GM19397 (cell line): ENCODE data around the gene NME3.

Experiments
- ATAC-seq: cut with Tn5 transposase; IDR thresholded peaks from one replicate; pipeline ENCODE4 v1.9.1; 2021; ENCODE audit warnings: mild to moderate bottlenecking, moderate library complexity; ENCODE audit not compliant: unreplicated experiment

Gene NME3

GRCh38 chr16:1770328-1771187, 785 bp downstream of the NME3 start:
- no peak for ATAC-seq

DNA sequence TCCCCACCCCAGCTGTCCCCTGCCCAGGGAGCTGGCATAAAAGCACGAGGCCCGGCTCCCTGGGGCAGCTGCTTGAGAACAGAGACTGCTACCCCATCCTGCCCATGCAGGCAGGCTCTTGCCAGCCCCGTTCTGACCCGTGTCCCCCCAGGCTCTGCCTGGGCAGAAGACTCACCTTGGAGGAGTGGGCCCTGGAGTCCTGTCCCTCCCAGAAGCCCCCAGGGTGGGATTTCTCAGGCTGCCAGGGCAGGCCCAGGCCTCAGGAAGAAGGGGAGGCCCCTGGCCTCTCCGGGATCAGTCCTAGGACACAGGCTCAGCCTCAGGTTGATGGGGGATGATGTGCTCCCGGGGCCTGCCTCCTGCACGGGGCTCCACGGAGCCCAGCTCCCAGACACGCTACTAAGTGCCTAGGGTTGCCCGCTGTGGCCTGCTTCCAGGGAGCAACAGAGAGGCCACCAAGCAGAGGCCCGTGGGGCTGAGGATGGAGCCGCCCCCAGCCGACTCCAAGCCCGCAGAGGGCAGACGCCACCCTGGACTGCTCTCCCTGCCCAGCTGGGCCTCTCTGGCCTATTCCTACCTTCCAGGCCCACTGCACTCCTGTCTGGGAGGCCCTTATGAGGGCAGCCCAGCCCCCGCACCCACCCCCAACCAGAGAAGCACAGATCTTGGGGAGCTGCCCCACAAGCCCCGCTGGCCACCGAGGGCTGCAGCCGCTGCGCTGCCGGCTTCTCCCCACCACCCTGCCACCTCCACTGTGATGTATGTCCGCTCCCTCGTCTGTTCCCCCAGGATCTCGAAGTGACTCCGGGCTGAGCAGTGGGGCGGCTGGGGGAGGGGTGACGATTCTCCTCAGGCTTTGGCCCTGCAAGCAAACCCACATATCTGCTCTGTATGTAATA, 1.7 kb downstream of the NME3 start:
- ATAC-seq: no peak

GRCh38 chr16:1768767-1769401, 2.5 kb downstream of the NME3 start:
- no peak for ATAC-seq

- no peak for ATAC-seq
Measured at GRCh38 chr16:1768061-1768766, 3.1 kb downstream of the NME3 start.

DNA sequence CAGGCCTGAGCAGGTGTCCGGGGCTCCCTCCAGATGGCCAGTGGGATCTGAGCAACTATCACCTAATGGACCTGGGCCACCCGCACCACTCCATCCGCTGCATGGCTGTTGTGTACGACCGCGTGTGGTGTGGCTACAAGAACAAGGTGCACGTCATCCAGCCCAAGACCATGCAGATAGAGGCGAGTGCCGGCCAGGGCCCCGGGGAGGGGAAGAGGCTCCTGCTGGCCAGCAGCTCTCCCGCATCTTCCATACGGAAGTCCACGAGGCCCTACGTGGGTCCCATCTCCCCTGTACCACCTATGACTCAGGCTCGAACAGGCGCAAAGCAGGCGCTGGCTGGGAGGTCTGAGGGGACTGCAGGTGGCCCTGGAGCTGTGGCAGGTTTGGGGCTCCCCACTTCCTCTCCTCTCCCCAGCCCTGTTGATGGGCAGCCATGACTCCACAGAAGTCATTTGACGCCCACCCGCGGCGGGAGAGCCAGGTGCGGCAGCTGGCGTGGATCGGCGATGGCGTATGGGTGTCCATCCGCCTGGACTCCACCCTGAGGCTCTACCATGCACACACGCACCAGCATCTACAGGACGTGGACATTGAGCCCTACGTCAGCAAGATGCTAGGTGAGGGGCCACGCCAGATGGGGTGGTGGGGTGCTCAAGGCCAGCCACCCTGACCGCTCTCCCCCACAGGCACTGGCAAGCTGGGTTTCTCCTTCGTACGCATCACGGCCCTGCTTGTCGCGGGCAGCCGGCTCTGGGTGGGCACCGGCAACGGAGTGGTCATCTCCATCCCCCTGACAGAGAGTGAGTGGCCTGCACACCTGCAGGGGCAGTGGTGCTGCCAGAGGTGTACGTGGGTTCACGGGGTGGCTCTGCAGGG, 4.0 kb downstream of the NME3 start:
- ATAC-seq: no peak

DNA sequence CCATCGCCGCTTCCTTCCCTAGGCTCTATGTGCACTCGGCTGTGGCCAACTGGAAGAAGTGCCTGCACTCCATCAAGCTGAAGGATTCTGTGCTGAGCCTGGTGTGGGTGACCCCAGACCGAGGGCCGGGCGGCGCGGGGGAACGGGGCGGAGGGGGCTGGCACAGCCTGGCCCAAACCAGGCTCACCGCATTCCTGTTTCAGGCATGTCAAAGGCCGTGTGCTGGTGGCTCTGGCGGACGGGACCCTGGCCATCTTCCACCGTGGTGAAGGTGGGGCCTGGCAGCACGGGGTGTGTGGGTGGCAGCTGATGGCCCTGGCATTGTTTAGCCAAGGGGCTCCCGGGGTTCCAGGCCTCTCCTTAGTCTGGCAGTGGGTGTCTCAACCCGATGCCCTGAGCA, 4.6 kb downstream of the NME3 start:
- ATAC-seq: no peak

- ATAC-seq: no peak
Measured at GRCh38 chr16:1766231-1766630, 5.1 kb downstream of the NME3 start.

- no peak for ATAC-seq
Measured at GRCh38 chr16:1765826-1766225, 5.5 kb downstream of the NME3 start.

GRCh38 chr16:1764971-1765370, 6.4 kb downstream of the NME3 start:
- ATAC-seq: no peak

- no peak for ATAC-seq
Measured at GRCh38 chr16:1763521-1764511, 7.5 kb downstream of the NME3 start.

DNA sequence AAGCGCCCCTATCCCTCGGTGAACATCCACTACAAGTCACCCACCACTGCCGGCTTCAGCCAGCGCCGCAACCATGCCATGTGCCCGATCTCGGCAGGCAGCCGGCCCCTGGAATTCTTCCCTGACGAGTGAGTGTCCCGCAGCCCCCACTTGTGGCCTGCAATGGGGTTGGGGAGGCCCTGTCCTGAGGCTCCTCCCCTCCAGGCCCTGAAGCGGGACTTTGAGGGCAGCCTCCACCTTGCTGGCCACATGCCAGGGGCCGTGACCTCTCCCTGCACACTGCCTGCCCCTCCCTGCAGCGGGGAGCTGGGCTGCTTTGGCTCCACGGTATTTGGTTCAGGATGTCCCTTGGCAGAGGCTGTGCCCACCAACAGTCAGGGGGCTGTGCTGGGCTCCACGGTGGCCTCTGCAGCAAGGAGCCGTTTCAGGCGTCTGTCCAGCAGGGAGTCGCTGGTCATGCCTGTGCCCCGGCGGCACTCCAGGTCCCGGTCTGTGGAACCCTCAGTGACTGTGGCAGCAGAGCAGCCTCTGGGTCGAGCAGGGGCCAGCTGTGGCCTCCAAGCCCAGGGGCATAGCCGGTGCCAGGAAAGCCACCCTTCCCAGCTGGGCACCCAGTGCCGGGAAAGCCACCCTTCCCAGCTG, 8.3 kb downstream of the NME3 start:
- no peak for ATAC-seq

GRCh38 chr16:1762196-1762878, 9.0 kb downstream of the NME3 start:
- ATAC-seq: no peak

DNA sequence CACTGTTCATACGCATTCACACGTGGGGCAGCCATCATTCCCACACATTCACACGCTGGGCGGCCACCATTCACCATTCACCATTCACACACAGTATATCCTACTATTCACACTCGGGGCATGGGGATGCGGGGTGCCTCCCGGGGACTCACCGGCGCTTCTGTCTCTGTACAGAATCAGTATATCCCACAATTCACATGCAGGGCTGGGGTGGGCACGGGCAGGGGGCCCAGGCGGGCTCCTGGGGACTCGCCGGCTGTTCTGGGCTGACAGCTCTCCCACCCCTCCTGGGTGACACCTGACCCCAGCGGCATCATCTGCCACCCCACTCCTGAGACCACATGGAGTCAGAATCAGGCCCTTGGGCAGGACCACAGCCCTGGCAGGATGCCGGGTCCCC, 9.6 kb downstream of the NME3 start:
- ATAC-seq: no peak

- ATAC-seq: no peak
Measured at GRCh38 chr16:1760911-1761310, 10.4 kb downstream of the NME3 start.

- ATAC-seq: no peak
Measured at GRCh38 chr16:1759511-1759910, 11.8 kb downstream of the NME3 start.

- no peak for ATAC-seq
Measured at GRCh38 chr16:1758923-1759322, 12.4 kb downstream of the NME3 start.

GRCh38 chr16:1757714-1758461, 13.5 kb downstream of the NME3 start:
- no peak for ATAC-seq
